NT2/D1 (cell line): ENCODE results near the gene SNW1.
"Not testable (repeated sequence)": the region's sequence is repeated elsewhere in the genome, so short reads cannot be mapped to it uniquely, and the experiment has no call there.

ENCODE experiments used
- DNase-seq: peaks from one replicate; pipeline ENCODE4 v3.0.0-alpha.2; 2011; ENCODE audit warnings: low read depth, low spot score
- H3K27me3 ChIP-seq: 2 replicates; pipeline ENCODE4 v1.6.0; 2011; ENCODE audit warnings: mild to moderate bottlenecking; ENCODE audit not compliant: insufficient read length, insufficient read depth
- H3K36me3 ChIP-seq: 2 replicates; pipeline ENCODE4 v1.6.1; 2011; ENCODE audit warnings: mild to moderate bottlenecking, low read length, mixed read lengths; ENCODE audit not compliant: insufficient read depth, insufficient read length
- H3K4me1 ChIP-seq: 2 replicates; pipeline ENCODE4 v1.5.1; 2011; ENCODE audit not compliant: insufficient read depth, insufficient read length
- H3K4me3 ChIP-seq: 2 replicates; pipeline ENCODE4 v1.5.1; 2011; ENCODE audit warnings: low read depth; ENCODE audit not compliant: insufficient read length
- H3K9ac ChIP-seq: 2 replicates; pipeline ENCODE4 v1.6.0; 2011; ENCODE audit warnings: low read depth; ENCODE audit not compliant: insufficient read length
- H3K9me3 ChIP-seq: 2 replicates; pipeline ENCODE4 v1.5.1; 2011; ENCODE audit warnings: mild to moderate bottlenecking, low read length; ENCODE audit not compliant: insufficient read depth
- SUZ12 ChIP-seq: IDR thresholded peaks from 2 replicates; pipeline ENCODE4 v1.6.1; 2011; ENCODE audit not compliant: insufficient read length, insufficient read depth; ENCODE audit errors: extremely low read depth
- YY1 ChIP-seq: IDR thresholded peaks from 2 replicates; pipeline ENCODE4 v1.6.1; 2011; ENCODE audit not compliant: insufficient read length, insufficient read depth
- ZNF274 ChIP-seq: IDR thresholded peaks from 2 replicates; pipeline ENCODE4 v1.6.1; 2011; ENCODE audit warnings: mild to moderate bottlenecking, low read depth, low read length

The SNW1 gene

GRCh38 chr14:77794357-77794756, 33.4 kb upstream of the SNW1 start:
- no peaks in the 10 kb centered on the region for H3K9me3 ChIP-seq
- H3K9ac ChIP-seq = no peak overlapping the region
- no peaks in the 10 kb centered on the region for H3K27me3 ChIP-seq
- no peak for DNase-seq
- no peaks in the 10 kb centered on the region for H3K4me1 ChIP-seq
- no peak overlapping the region for H3K4me3 ChIP-seq
- H3K36me3 ChIP-seq = no peaks in the 10 kb centered on the region
- no peak for TF ChIP-seq SUZ12
- TF ChIP-seq ZNF274 = no peak
- TF ChIP-seq YY1 = no peak

GRCh38 chr14:77793255-77793654, 32.3 kb upstream of the SNW1 start:
- H3K9ac ChIP-seq, DNase-seq, H3K27me3 ChIP-seq, H3K4me1 ChIP-seq, H3K4me3 ChIP-seq, H3K9me3 ChIP-seq, H3K36me3 ChIP-seq: not testable (repeated sequence)

- no peak overlapping the region for H3K4me3 ChIP-seq
- no peaks in the 10 kb centered on the region for H3K27me3 ChIP-seq
- H3K9ac ChIP-seq = no peak overlapping the region
- DNase-seq = no peak
- no peaks in the 10 kb centered on the region for H3K36me3 ChIP-seq
- no peaks in the 10 kb centered on the region for H3K4me1 ChIP-seq
- TF ChIP-seq YY1 = no peak
- no peak for TF ChIP-seq SUZ12
- no peak for TF ChIP-seq ZNF274
- no peaks in the 10 kb centered on the region for H3K9me3 ChIP-seq
These were observed 30.3 kb upstream of the SNW1 start for GRCh38 chr14:77791225-77791600.

DNA sequence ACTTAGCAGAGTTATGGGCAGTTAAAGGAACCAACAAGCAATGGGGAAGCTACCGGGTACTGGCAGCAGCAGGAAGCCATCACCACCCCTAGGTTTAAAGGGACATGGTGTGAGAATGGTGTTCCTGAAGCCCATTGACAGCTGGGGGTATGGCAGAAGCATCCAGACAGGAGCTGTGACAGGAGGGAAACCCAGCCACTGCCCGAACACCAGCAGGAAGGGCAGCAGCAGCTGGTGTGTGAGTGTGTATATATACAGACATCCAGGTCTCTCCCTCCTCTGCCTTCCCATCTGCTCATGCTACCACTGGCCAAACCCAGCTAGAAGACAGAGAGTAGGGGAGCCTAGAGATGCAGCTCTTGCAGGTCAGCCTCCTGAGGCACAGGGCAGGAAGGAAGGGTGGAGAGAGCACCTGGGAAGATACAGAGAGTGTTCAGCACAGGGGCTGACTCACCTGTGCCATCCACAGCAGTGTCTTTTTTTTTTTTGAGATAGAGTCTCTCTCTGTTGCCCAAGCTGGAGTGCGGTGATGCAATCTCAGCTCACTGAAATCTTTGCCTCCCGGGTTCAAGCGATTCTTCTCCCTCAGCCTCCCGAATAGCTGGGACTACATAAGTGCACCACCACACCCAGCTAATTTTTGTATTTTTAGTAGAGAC, 29.7 kb upstream of the SNW1 start:
- no peak for TF ChIP-seq YY1
- TF ChIP-seq ZNF274 = no peak
- TF ChIP-seq SUZ12 = no peak
- no peaks in the 10 kb centered on the region for H3K36me3 ChIP-seq
- no peaks in the 10 kb centered on the region for H3K27me3 ChIP-seq
- no peaks in the 10 kb centered on the region for H3K9me3 ChIP-seq
- no peak overlapping the region for H3K4me3 ChIP-seq
- no peaks in the 10 kb centered on the region for H3K4me1 ChIP-seq
- H3K9ac ChIP-seq = no peak overlapping the region
- no peak for DNase-seq

GRCh38 chr14:77786148-77786547, 25.2 kb upstream of the SNW1 start:
- Histone ChIP-seq H3K4me1 (no peaks in the 10 kb centered on the region), H3K36me3 (no peaks in the 10 kb centered on the region), H3K9ac (no peak overlapping the region), H3K9me3 (no peaks in the 10 kb centered on the region), H3K4me3 (no peak overlapping the region), H3K27me3 (no peaks in the 10 kb centered on the region)
- DNase-seq = no peak
- TF ChIP-seq ZNF274 = no peak

GRCh38 chr14:77782202-77782601, 21.2 kb upstream of the SNW1 start:
- H3K9ac ChIP-seq = no peak overlapping the region
- H3K27me3 ChIP-seq = no peaks in the 10 kb centered on the region
- no peak overlapping the region for H3K4me3 ChIP-seq
- no peak for DNase-seq
- no peak for TF ChIP-seq SUZ12
- TF ChIP-seq YY1 = no peak
- TF ChIP-seq ZNF274 = no peak
- H3K9me3 ChIP-seq = no peaks in the 10 kb centered on the region
- no peaks in the 10 kb centered on the region for H3K4me1 ChIP-seq
- H3K36me3 ChIP-seq = no peaks in the 10 kb centered on the region

DNA sequence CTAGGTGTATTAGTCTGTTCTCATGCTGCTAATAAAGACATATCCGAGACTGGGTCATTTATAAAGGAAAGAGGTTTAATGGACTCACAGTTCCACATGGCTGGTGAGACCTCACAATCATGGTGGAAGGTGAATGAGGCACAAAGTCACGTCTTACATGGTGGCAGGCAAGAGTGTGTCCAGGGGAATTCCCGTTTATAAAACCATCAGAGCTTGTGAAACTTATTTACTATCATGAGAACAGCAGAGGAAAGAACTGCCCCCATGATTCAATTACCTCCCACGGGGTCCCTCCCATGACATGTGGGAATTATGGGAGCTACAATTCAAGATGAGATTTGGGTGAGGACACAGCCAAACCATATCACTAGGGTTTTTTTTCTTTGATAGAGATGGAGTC, 13.0 kb upstream of the SNW1 start:
- H3K36me3 ChIP-seq, H3K9ac ChIP-seq, H3K4me3 ChIP-seq, H3K9me3 ChIP-seq, DNase-seq, H3K4me1 ChIP-seq, H3K27me3 ChIP-seq: not testable (repeated sequence)

DNA sequence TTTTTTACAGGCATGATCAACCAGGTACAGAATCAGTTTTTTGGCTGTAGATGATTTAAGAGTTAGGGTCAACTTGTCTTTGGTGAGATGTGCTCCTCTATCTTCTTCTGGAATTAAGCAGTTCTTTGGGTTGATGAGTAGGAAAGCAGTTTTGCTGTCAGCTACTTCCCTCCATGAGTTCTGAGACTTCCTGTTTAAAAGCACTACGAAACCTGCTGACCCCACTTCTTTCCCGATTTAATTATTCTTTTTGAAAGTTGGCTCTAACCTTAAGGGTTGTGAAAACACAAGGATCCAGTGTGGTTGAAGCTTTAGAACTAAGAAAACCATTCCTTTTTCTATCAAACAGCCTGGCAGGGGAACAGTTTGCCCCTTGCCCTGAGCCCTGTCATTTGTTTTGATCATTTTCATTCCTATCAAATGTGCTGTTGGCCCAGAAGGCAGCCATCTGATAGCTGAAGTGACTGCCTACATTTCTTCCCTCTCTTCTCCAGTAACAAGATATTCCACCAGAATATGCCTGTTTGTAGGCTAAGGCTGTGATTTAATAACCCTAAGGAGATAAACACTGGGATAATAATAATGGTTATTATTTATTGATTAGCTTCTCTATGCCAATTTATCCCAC, 7.6 kb upstream of the SNW1 start:
- H3K4me1 ChIP-seq, H3K27me3 ChIP-seq, H3K4me3 ChIP-seq, H3K9me3 ChIP-seq, H3K36me3 ChIP-seq, DNase-seq, H3K9ac ChIP-seq: not testable (repeated sequence)
